DMS53 (cell line): Measurements from ENCODE around the gene METTL27.
"Not testable (repeated sequence)": the region's sequence is repeated elsewhere in the genome, so short reads cannot be mapped to it uniquely, and the experiment has no call there.

Experiments
- DNase-seq: peaks from one replicate; lab custom pipeline; 2025; lab: John Stamatoyannopoulos, UW

METTL27 gene, protein sequence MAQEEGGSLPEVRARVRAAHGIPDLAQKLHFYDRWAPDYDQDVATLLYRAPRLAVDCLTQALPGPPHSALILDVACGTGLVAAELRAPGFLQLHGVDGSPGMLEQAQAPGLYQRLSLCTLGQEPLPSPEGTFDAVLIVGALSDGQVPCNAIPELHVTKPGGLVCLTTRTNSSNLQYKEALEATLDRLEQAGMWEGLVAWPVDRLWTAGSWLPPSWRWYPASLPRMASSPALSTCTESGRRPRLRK

DNA sequence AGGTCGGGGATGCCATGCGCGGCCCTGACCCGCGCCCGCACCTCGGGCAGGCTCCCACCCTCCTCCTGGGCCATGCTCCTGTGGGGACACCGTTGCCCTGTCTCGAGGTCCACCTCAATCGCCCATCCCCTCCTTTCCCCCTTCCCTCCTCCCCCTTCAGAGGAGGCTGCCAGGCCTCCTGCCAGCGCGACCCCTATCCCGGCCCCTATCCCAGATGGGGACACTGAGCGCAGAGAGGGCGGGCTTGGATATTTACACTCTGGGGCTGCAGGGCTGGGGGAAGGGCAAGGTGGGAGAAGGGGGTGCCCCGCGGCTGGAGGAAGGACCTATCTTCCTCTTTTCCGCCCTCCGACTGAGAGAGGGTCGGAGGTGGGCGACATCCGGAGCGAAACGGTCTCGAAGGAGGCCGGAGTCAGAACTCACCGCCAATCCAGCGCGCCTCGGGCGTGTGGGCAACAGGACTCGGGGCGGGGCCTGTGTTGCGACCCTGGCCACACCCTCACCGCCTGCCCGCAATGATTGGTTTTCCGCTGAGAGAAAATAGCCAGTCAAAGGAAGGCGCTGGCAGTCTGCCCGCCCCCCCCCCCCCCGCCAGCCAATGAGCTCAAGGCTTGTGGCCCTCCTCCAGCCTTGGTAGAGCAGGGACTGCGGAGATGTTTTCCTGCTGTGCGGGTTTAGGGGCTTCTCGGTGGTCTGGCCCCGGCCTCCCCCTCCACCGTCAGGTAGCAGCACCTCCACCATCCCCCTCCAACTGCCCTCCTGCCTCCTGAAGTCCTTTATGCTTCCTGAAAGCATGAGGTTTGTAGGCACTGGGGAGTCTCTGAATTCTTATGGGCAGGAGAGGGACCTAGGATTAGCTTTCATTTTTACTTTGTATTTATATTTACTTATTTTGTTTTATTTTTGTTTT lies at the start of gene METTL27:
Gene METTL27, minus strand, starts transcription at position 450 of the 910 bp plus-strand sequence. Its CDS starts 376 bp downstream, at position 74.
- peak; percentile 99 for DNase-seq

- no peak for DNase-seq
These were observed 49.0 kb upstream of the METTL27 start for GRCh38 chr7:73891178-73891885.

GRCh38 chr7:73890555-73891147 lies 48.3 kb upstream of the METTL27 start:
- no peak for DNase-seq

- peak; percentile 28 for DNase-seq
These were observed 46.6 kb upstream of the METTL27 start for GRCh38 chr7:73888959-73889358.

- no peak for DNase-seq
These were observed 45.4 kb upstream of the METTL27 start for GRCh38 chr7:73887762-73888161.

DNA sequence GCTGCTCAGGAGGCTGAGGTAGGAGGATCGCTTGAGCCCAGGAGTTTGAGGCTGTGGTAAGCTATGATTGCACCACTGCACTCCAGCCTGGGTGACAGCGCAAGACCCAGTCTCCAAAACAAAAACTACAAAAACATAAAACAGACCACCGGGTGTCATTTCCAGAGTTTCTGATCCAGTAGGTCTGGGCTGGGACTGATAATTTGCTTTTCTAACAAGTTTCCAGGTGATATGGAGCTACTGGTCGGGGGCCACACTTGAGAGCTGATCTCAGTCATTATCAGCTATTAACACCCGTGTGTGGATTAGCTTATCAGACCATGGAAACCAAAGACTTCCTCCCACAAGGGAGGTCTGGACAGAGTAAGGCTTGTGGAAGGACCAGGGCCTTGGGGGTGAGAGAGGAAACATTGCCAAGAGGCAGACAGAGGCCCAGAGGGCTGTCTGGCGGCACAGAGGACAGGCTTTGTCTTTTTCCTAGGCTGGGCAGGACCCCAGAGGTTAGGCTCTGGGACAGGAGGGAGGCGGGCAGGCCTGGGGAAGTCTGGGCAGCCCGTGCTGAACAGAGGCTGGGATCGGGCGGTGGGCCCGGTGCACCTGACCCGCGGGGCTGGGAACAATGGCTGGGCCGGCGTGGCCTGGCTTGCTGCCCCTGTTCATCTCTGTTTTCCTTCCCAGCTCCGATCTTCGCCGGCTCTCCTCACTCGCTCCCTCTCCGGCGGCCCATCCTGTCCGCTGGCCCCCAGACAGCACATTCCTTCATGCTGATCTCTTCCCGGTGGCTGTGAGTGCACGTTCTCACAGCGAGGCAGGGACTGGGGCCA lies 43.9 kb upstream of the METTL27 start:
- DNase-seq = no peak

GRCh38 chr7:73885433-73885974 lies 43.2 kb upstream of the METTL27 start:
- DNase-seq = no peak

GRCh38 chr7:73884867-73885422 lies 42.6 kb upstream of the METTL27 start:
- DNase-seq = not testable (repeated sequence)

- no peak for DNase-seq
These were observed 39.7 kb upstream of the METTL27 start for GRCh38 chr7:73882047-73882402.

- no peak for DNase-seq
These were observed 39.2 kb upstream of the METTL27 start for GRCh38 chr7:73881352-73882046.

GRCh38 chr7:73880755-73881328 lies 38.5 kb upstream of the METTL27 start:
- DNase-seq = no peak

DNA sequence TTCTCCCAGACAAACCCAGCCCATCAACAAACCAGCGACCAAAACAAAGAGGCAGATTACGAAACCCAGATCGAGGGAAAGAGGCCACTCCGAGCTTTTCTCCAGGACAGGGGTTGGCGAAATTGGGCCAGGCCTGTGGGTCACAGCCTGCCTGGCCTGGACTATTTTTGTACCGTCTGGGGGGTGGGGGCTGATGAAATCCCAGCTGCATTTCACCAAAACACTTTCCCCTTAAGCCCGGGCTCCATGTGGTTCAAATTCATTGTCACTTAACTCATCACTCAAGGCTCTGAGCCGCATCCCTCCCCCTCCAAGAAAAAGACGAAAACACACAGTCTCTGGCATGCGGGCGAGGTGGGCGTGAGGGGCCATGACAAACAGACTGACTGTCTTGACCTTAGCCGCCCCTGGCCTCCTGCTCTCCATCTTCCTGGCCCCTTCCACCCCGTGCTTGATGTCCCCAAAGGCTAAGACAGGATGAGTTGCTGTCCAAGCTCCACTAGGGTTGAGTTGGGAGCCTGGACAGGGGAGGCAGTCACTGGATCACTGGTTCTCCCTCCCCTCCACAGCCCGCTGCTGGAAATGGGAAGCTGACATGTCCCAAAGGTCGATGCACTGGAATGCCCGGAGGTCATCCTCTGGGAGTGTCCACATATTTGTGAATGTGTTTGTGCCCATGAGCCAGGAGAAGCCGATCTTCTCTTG lies 37.8 kb upstream of the METTL27 start:
- no peak for DNase-seq

GRCh38 chr7:73876973-73877372 lies 34.7 kb upstream of the METTL27 start:
- no peak for DNase-seq

- DNase-seq = no peak
These were observed 34.0 kb upstream of the METTL27 start for GRCh38 chr7:73876361-73876760.

- no peak for DNase-seq
These were observed 30.0 kb upstream of the METTL27 start for GRCh38 chr7:73872056-73872908.

GRCh38 chr7:73871163-73872011 lies 29.1 kb upstream of the METTL27 start:
- no peak for DNase-seq

- peak; percentile 50 for DNase-seq
These were observed 27.8 kb upstream of the METTL27 start for GRCh38 chr7:73870041-73870492.
